ENCODE measurements around the gene SLX4IP.

The SLX4IP gene

DNA sequence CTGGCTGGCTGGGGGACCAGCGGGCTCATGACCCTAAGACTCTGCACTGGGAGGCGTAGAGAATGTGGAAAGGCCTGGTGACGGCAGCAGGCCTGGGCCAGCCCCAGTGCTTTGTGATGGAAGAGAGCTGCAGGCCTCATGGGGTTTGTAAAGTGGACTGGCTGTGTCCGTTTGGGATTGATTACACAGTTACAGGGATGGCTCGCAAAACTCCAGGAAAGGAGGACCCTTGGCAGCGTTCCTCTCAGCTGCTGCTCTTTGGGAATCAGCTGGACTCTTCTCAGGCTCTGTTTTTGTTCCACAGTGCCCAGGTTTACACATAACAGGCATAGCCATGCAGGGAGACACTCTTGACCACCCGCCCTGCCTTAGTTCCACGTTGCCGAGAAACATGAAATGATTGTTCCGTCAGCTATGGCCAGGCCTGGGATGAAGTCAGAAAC lies 89.0 kb downstream of the SLX4IP start:
- no peak for DNase-seq

DNA sequence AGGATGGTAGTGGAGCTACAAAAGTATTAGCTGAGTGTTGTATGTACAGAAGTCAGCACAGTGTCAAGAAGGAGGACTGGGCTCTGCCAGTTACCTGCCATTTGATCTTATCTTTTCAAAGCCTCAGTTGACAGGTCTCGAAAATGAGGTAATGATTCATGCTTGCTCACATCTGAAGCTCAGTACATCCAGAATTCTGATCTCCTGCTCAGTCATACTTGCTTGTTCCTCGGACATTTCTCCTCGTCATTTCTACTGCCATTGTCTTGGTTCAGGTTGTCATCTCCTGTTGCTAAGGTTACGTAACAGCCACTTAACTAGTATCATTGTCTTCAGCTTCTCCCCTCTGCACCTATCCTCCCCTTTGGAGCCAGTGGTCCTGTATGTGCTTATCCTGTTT lies 89.5 kb downstream of the SLX4IP start:
- no peak for DNase-seq

DNA sequence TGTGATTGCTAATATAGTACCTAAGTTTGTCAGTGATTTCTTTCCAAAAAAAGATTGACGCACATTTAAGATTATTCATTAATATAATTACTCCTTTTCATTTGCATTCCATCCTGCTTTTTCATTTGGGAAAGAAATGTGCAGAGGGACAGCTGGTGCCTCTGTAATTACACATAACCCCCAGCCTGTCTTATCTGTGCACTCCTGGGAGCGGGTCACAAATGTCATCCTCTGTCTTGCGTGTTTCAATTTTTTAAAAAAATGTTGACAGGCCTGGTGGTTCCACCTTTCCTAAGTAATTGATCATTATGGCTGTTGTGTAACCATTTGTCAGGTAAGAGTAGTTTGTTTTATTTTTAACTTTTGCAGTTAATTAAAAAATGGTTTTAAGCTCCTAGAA lies 92.7 kb downstream of the SLX4IP start:
- no peak for DNase-seq

- no peak for DNase-seq
Observed at GRCh38 chr20:10530883-10531282, 95.8 kb downstream of the SLX4IP start.

DNA sequence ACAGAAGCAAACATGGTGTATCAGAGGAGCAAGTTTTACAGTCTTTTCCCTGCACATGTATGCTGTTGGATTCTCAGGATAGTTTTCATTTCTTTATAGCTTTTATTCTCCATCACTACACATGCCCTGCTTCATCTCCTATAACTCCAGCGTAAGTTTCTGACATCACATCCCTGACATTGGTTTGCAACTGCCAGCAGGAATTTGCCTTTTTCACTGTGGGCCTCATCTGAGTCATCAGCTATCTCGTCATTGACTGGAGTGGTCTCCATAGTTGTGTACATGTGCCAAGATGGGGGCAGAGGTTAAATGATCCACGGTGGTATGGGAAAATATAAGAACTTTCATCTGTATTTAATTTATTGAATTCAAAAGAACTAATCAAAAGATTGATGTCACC lies 96.7 kb downstream of the SLX4IP start:
- no peak for DNase-seq

- no peak for DNase-seq
Observed at GRCh38 chr20:10532361-10532760, 97.3 kb downstream of the SLX4IP start.

GRCh38 chr20:10536531-10536930 lies 101.4 kb downstream of the SLX4IP start:
- no peak for DNase-seq

- DNase-seq = no peak
Observed at GRCh38 chr20:10537850-10538480, 102.9 kb downstream of the SLX4IP start.

- DNase-seq = no peak
Observed at GRCh38 chr20:10538768-10539167, 103.7 kb downstream of the SLX4IP start.

- DNase-seq = no peak
Observed at GRCh38 chr20:10539818-10540553, 104.9 kb downstream of the SLX4IP start.

GRCh38 chr20:10540636-10541493 lies 105.8 kb downstream of the SLX4IP start:
- DNase-seq = no peak

GRCh38 chr20:10541668-10542411 lies 106.7 kb downstream of the SLX4IP start:
- no peak for DNase-seq

DNA sequence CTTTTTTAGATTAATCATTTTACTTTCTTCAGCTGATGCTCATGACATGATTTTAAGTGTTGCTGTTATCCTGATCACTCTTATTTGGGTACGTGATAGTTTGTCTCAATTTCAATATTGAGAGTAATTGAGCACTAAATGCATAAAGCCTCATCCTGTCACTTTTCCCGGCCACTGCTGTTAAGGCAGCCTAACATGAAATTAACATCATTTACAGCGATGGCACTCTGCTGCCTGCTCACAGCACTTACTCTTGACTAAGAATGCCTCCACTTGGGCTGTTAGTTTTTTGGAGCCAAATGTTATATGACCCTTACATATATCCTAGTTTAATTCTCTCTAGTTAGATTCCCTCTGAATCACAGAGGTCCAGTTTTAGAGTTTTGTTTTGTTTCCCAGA lies 107.3 kb downstream of the SLX4IP start:
- no peak for DNase-seq

- no peak for DNase-seq
Observed at GRCh38 chr20:10543480-10543879, 108.4 kb downstream of the SLX4IP start.

GRCh38 chr20:10547276-10548114 lies 112.4 kb downstream of the SLX4IP start:
- no peak for DNase-seq

- no peak for DNase-seq
Observed at GRCh38 chr20:10549511-10549910, 114.4 kb downstream of the SLX4IP start.

- no peak for DNase-seq
Observed at GRCh38 chr20:10550204-10551118, 115.4 kb downstream of the SLX4IP start.

GRCh38 chr20:10551732-10552724 lies 116.9 kb downstream of the SLX4IP start:
- no peak for DNase-seq

GRCh38 chr20:10553326-10553984 lies 118.3 kb downstream of the SLX4IP start:
- no peak for DNase-seq

All from cortex of kidney (tissue), 1 donor.